OCI-LY7 (cell line): ENCODE data around the gene NUTM2F. TPM values are rescaled to one million over a fixed set of nuclear protein-coding genes. Genes with fewer than 3 reads are reported as not detected.

ENCODE experiments used
- BruUV-seq: library from RNA; stranded (reverse); fragments of 400-500 nt; replicated peaks from 2 replicates; lab custom pipeline; 2021; lab: Mats Ljungman, UMichigan
- CTCF ChIA-PET: fragments of 300-600 bp; sonication (Branson Sonifier 250); formaldehyde crosslinking; loops from one replicate; lab custom pipeline; 2022; ENCODE audit warnings: antibody characterized with exemption; ENCODE audit not compliant: unreplicated experiment; lab: Charles Lee
- POLR2A ChIA-PET: fragments of 300-600 bp; sonication (Branson Sonifier 250); formaldehyde crosslinking; loops from one replicate; lab custom pipeline; 2022; ENCODE audit warnings: antibody characterized with exemption; lab: Charles Lee
- DNase-seq: peaks from one replicate; pipeline ENCODE4 v3.0.0-alpha.2; 2015; ENCODE audit warnings: low spot score
- H2AFZ ChIP-seq: fragments of 200-600 bp; sonication (generic), shearing (Covaris generic); 2 replicates; pipeline ENCODE4 v1.6.1; 2014; ENCODE audit warnings: mild to moderate bottlenecking, antibody characterized with exemption, low read length, moderate library complexity
- H3K27ac ChIP-seq: fragments of 200-600 bp; sonication (generic); 2 replicates; pipeline ENCODE4 v1.5.1; 2014; ENCODE audit warnings: mixed run types, low read depth, mild to moderate bottlenecking, moderate library complexity, low read length, inconsistent platforms; ENCODE audit not compliant: poor library complexity, severe bottlenecking
- H3K36me3 ChIP-seq: fragments of 200-600 bp; sonication (generic); 2 replicates; pipeline ENCODE4 v1.6.1; 2014; ENCODE audit warnings: mild to moderate bottlenecking, antibody characterized with exemption, low read length, moderate library complexity, mixed read lengths; ENCODE audit not compliant: insufficient read depth
- H3K4me1 ChIP-seq: fragments of 200-600 bp; sonication (generic); 2 replicates; pipeline ENCODE4 v1.5.1; 2014; ENCODE audit warnings: mild to moderate bottlenecking, low read length; ENCODE audit not compliant: insufficient read depth, poor library complexity, severe bottlenecking
- H3K4me2 ChIP-seq: fragments of 200-600 bp; sonication (generic); 2 replicates; pipeline ENCODE4 v1.6.1; 2014; ENCODE audit warnings: mild to moderate bottlenecking, low read length
- H3K4me3 ChIP-seq: fragments of 200-600 bp; sonication (generic); 2 replicates; pipeline ENCODE4 v1.5.1; 2014; ENCODE audit warnings: mild to moderate bottlenecking, low read depth, low read length; ENCODE audit not compliant: poor library complexity, severe bottlenecking
- H3K79me2 ChIP-seq: fragments of 200-600 bp; sonication (generic); 2 replicates; pipeline ENCODE4 v1.6.1; 2016; ENCODE audit warnings: low read depth, mild to moderate bottlenecking, low read length, moderate library complexity, mixed read lengths; ENCODE audit not compliant: insufficient read depth
- H3K9me2 ChIP-seq: fragments of 200-600 bp; sonication (generic); 2 replicates; pipeline ENCODE4 v1.6.1; 2016; ENCODE audit warnings: mild to moderate bottlenecking, low read length, mixed read lengths; ENCODE audit not compliant: insufficient read depth
- H3K9me3 ChIP-seq: fragments of 200-600 bp; sonication (generic); 2 replicates; pipeline ENCODE4 v1.6.1; 2014; ENCODE audit warnings: mild to moderate bottlenecking, mixed run types, low read length, mixed read lengths
- H4K20me1 ChIP-seq: fragments of 200-600 bp; sonication (generic); 2 replicates; pipeline ENCODE4 v1.6.1; 2014; ENCODE audit warnings: mild to moderate bottlenecking, antibody characterized with exemption, low read length, moderate library complexity, mixed read lengths; ENCODE audit not compliant: insufficient read depth
- EZH2phosphoT487 ChIP-seq: fragments of 200-600 bp; sonication (generic); IDR thresholded peaks from 2 replicates; pipeline ENCODE4 v1.6.1; 2018; ENCODE audit warnings: low read depth, borderline replicate concordance, mild to moderate bottlenecking, mixed run types, antibody characterized with exemption, low read length, moderate library complexity, mixed read lengths
- intact Hi-C: fragments of 100-400 bp; cut with micrococcal nuclease; formaldehyde crosslinking; loops from one replicate; pipeline ENCODE4 v1.10.0; 2022; ENCODE audit not compliant: unreplicated experiment
- total RNA-seq, 2 experiments: library from RNA; depleted of rRNA in 1 of 2; stranded (reverse); fragments of >200 nt in 1 of 2; shearing (Covaris generic) in 1 of 2; gene quantifications; 2 replicates each; pipeline ENCODE4 v1.2.3, GENCODE V29; 2014 to 2022
- TF ChIP-seq, protein P1 (sequence below): fragments of 200-600 bp; sonication (generic); conservative IDR thresholded peaks from 2 replicates; pipeline ENCODE4 v1.5.1; 2014; ENCODE audit warnings: mild to moderate bottlenecking, antibody characterized with exemption, low read length, moderate library complexity, mixed read lengths

The NUTM2F gene
- total RNA-seq, 2 experiments from 2014 or later = 0.06 TPM; not detected in 1

DNA sequence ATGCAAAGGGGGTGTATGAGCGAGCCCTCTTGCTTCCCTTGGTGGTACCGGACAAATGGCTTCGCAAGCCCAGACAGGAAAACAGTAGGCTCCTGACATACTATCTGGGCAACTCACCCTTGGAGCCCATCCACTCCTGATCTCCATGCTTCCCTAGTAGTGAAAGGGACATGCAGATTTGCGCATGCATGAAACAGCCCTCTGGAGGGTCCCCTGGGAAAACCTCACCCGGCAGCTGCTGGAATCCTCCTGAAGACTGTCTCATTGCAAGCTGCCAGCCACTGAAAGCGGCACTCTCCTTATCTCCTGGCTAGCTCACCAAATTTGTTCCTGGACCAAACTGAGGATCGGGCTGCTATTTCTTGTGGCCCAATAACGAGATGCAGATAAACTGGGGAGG, 59.2 kb downstream of the NUTM2F start:
- intact Hi-C loops = no loop called here
- no peak overlapping the region for H3K27ac ChIP-seq
- H3K4me1 ChIP-seq = no peaks in the 10 kb centered on the region
- no peak for DNase-seq
- peaks cover 24% of the 10 kb centered on the region for H3K9me3 ChIP-seq
- no peaks in the 10 kb centered on the region for H3K79me2 ChIP-seq
- no peak overlapping the region for H3K4me3 ChIP-seq
- no peaks in the 10 kb centered on the region for H4K20me1 ChIP-seq
- ChIA-PET POLR2A (interaction anchor here (0.6 to 0.7 kb wide), 2 partner anchors 25 to 834 kb away, joined by 3 to 4 read pairs; no protein-coding TSS in a partner anchor), CTCF (no interaction called here)
- no peaks in the 10 kb centered on the region for H3K9me2 ChIP-seq
- peaks cover 25% of the 10 kb centered on the region for H3K36me3 ChIP-seq
- BruUV-seq = no TSS peak
- TF ChIP-seq EZH2phosphoT487 = no peak
- TF ChIP-seq, protein P1, sequence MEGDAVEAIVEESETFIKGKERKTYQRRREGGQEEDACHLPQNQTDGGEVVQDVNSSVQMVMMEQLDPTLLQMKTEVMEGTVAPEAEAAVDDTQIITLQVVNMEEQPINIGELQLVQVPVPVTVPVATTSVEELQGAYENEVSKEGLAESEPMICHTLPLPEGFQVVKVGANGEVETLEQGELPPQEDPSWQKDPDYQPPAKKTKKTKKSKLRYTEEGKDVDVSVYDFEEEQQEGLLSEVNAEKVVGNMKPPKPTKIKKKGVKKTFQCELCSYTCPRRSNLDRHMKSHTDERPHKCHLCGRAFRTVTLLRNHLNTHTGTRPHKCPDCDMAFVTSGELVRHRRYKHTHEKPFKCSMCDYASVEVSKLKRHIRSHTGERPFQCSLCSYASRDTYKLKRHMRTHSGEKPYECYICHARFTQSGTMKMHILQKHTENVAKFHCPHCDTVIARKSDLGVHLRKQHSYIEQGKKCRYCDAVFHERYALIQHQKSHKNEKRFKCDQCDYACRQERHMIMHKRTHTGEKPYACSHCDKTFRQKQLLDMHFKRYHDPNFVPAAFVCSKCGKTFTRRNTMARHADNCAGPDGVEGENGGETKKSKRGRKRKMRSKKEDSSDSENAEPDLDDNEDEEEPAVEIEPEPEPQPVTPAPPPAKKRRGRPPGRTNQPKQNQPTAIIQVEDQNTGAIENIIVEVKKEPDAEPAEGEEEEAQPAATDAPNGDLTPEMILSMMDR = no peak
- no peak overlapping the region for H2AFZ ChIP-seq
- H3K4me2 ChIP-seq = no peak overlapping the region

Other genes starting within 250 kb of the NUTM2F start
- gene PTPDC1, start 244.2 kb downstream of the NUTM2F start, total RNA-seq (2014; rRNA removed; shearing (Covaris generic)) = 2.9 and 3.6 TPM in 2 replicates
- gene PTPDC1, start 244.2 kb downstream of the NUTM2F start, total RNA-seq (2022) = 5.0 and 7.0 TPM in 2 replicates
- 10.0 and 22.2 TPM in 2 replicates for gene ZNF169, start 69.3 kb downstream of the NUTM2F start, total RNA-seq (2014; rRNA removed; shearing (Covaris generic))
- 11.2 and 14.0 TPM in 2 replicates for gene ZNF169, start 69.3 kb downstream of the NUTM2F start, total RNA-seq (2022)
- 1.8 and 2.9 TPM in 2 replicates for gene PCAT7, start 226.4 kb upstream of the NUTM2F start, total RNA-seq (2014; rRNA removed; shearing (Covaris generic))
- 2.5 and 3.2 TPM in 2 replicates for gene PCAT7, start 226.4 kb upstream of the NUTM2F start, total RNA-seq (2022)